Activated T-cell treated with anti-CD3 and anti-CD28 coated beads, Interleukin-2, amount 50 U/mL, for 4 hours (primary cell): ENCODE data around the gene RGS13. TPM values are rescaled to one million over a fixed set of nuclear protein-coding genes. Genes with fewer than 3 reads are reported as not detected.

Source experiments
- ATAC-seq, 2 donors: fragments of 200-7000 bp; cut with Tn5 transposase; one replicate each; pipeline ENCODE4 v1.10.0; 2021
- DNase-seq: peaks from one replicate; pipeline ENCODE4 v3.0.0-alpha.2; 2020
- H3K27me3 Mint-ChIP-seq: one replicate; pipeline ENCODE4 v1.8.0; 2021; ENCODE audit warnings: low read depth, mixed read lengths
- H3K36me3 Mint-ChIP-seq: one replicate; pipeline ENCODE4 v1.8.0; 2022; ENCODE audit warnings: mixed read lengths; ENCODE audit not compliant: insufficient read depth
- H3K4me1 Mint-ChIP-seq: one replicate; pipeline ENCODE4 v1.8.0; 2021; ENCODE audit warnings: low read depth, mixed read lengths
- H3K4me3 Mint-ChIP-seq: one replicate; pipeline ENCODE4 v1.8.0; 2021; ENCODE audit warnings: mild to moderate bottlenecking, moderate library complexity, mixed read lengths
- H3K9me3 Mint-ChIP-seq: one replicate; pipeline ENCODE4 v1.8.0; 2021; ENCODE audit warnings: mixed read lengths
- total RNA-seq, 3 donors: library from RNA; stranded (reverse); gene quantifications; one replicate each; pipeline ENCODE4 v1.2.1, GENCODE V29; 2021

The RGS13 gene
- total RNA-seq, 3 donors from 2014 or later: not detected

- H3K4me1 Mint-ChIP-seq: peaks cover 2% of the 10 kb centered on the region
- DNase-seq (no peak), ATAC-seq (no peak)
- peaks cover 6% of the 10 kb centered on the region for H3K27me3 Mint-ChIP-seq
- no peak overlapping the region for H3K4me3 Mint-ChIP-seq
- H3K9me3 Mint-ChIP-seq: no peaks in the 10 kb centered on the region
- no peaks in the 10 kb centered on the region for H3K36me3 Mint-ChIP-seq
Measured at GRCh38 chr1:192632641-192633532, 3.1 kb upstream of the RGS13 start.

GRCh38 chr1:192633533-192634253, 2.3 kb upstream of the RGS13 start:
- no peak for DNase-seq

GRCh38 chr1:192635041-192635440, 906 bp upstream of the RGS13 start:
- Mint-ChIP-seq H3K4me3 (no peak overlapping the region), H3K4me1 (peaks cover 12% of the 10 kb centered on the region), H3K27me3 (peaks cover 2% of the 10 kb centered on the region), H3K9me3 (no peaks in the 10 kb centered on the region), H3K36me3 (no peaks in the 10 kb centered on the region)
- DNase-seq (no peak), ATAC-seq (no peak)

More at GRCh38 chr1:192633533-192634253, 2.3 kb upstream of the RGS13 start:
- H3K36me3 Mint-ChIP-seq: no peaks in the 10 kb centered on the region
- no peaks in the 10 kb centered on the region for H3K9me3 Mint-ChIP-seq
- peaks cover 2% of the 10 kb centered on the region for H3K4me1 Mint-ChIP-seq
- no peak for ATAC-seq
- peaks cover 3% of the 10 kb centered on the region for H3K27me3 Mint-ChIP-seq
- no peak overlapping the region for H3K4me3 Mint-ChIP-seq

GRCh38 chr1:192639607-192640368, 3.8 kb downstream of the RGS13 start:
- H3K4me3 Mint-ChIP-seq: no peak overlapping the region
- H3K36me3 Mint-ChIP-seq: no peaks in the 10 kb centered on the region
- no peaks in the 10 kb centered on the region for H3K9me3 Mint-ChIP-seq
- H3K27me3 Mint-ChIP-seq: no peaks in the 10 kb centered on the region
- peaks cover 16% of the 10 kb centered on the region for H3K4me1 Mint-ChIP-seq
- no peak for DNase-seq
- peak; percentile 86 to 88 for ATAC-seq

- H3K4me1 Mint-ChIP-seq: no peaks in the 10 kb centered on the region
- H3K9me3 Mint-ChIP-seq: no peaks in the 10 kb centered on the region
- DNase-seq (no peak), ATAC-seq (no peak)
- no peak overlapping the region for H3K4me3 Mint-ChIP-seq
- H3K36me3 Mint-ChIP-seq: no peaks in the 10 kb centered on the region
- no peaks in the 10 kb centered on the region for H3K27me3 Mint-ChIP-seq
Measured at GRCh38 chr1:192652159-192652558, 16.2 kb downstream of the RGS13 start.

GRCh38 chr1:192654120-192654519, 18.2 kb downstream of the RGS13 start:
- H3K9me3 Mint-ChIP-seq: no peaks in the 10 kb centered on the region
- ATAC-seq (no peak), DNase-seq (no peak)
- H3K27me3 Mint-ChIP-seq: peaks cover 3% of the 10 kb centered on the region
- H3K36me3 Mint-ChIP-seq: no peaks in the 10 kb centered on the region
- H3K4me3 Mint-ChIP-seq: no peak overlapping the region
- no peaks in the 10 kb centered on the region for H3K4me1 Mint-ChIP-seq

GRCh38 chr1:192654591-192655251, 18.8 kb downstream of the RGS13 start:
- H3K9me3 Mint-ChIP-seq: no peaks in the 10 kb centered on the region
- ATAC-seq: peak; percentile 78 to 81

GRCh38 chr1:192657760-192658159, 21.8 kb downstream of the RGS13 start:
- no peaks in the 10 kb centered on the region for H3K36me3 Mint-ChIP-seq
- no peaks in the 10 kb centered on the region for H3K9me3 Mint-ChIP-seq
- peaks cover 3% of the 10 kb centered on the region for H3K27me3 Mint-ChIP-seq
- H3K4me1 Mint-ChIP-seq: no peaks in the 10 kb centered on the region
- no peak for DNase-seq
- no peak overlapping the region for H3K4me3 Mint-ChIP-seq
- ATAC-seq: no peak

More at GRCh38 chr1:192654591-192655251, 18.8 kb downstream of the RGS13 start:
- Mint-ChIP-seq H3K4me3 (no peak overlapping the region), H3K4me1 (no peaks in the 10 kb centered on the region), H3K36me3 (no peaks in the 10 kb centered on the region), H3K27me3 (peaks cover 3% of the 10 kb centered on the region)
- no peak for DNase-seq

GRCh38 chr1:192658255-192658654, 22.3 kb downstream of the RGS13 start:
- no peaks in the 10 kb centered on the region for H3K9me3 Mint-ChIP-seq
- ATAC-seq: no peak
- no peaks in the 10 kb centered on the region for H3K4me1 Mint-ChIP-seq

GRCh38 chr1:192660613-192661012, 24.7 kb downstream of the RGS13 start:
- H3K4me3 Mint-ChIP-seq: no peak overlapping the region
- H3K9me3 Mint-ChIP-seq: no peaks in the 10 kb centered on the region
- H3K36me3 Mint-ChIP-seq: no peaks in the 10 kb centered on the region
- H3K4me1 Mint-ChIP-seq: no peaks in the 10 kb centered on the region
- DNase-seq: no peak
- ATAC-seq: peak; percentile 51 to 70
- peaks cover 3% of the 10 kb centered on the region for H3K27me3 Mint-ChIP-seq

More at GRCh38 chr1:192658255-192658654, 22.3 kb downstream of the RGS13 start:
- DNase-seq: no peak
- H3K27me3 Mint-ChIP-seq: peaks cover 3% of the 10 kb centered on the region
- H3K4me3 Mint-ChIP-seq: no peak overlapping the region
- H3K36me3 Mint-ChIP-seq: no peaks in the 10 kb centered on the region

- Mint-ChIP-seq H3K4me3 (no peak overlapping the region), H3K4me1 (no peaks in the 10 kb centered on the region), H3K36me3 (peaks cover 1% of the 10 kb centered on the region), H3K9me3 (no peaks in the 10 kb centered on the region), H3K27me3 (peaks cover 9% of the 10 kb centered on the region)
- ATAC-seq (no peak), DNase-seq (no peak)
Measured at GRCh38 chr1:192668409-192668983, 32.5 kb downstream of the RGS13 start.

- DNase-seq (no peak), ATAC-seq (no peak)
- Mint-ChIP-seq H3K9me3 (no peaks in the 10 kb centered on the region), H3K4me3 (no peak overlapping the region), H3K36me3 (peaks cover 1% of the 10 kb centered on the region), H3K4me1 (no peaks in the 10 kb centered on the region), H3K27me3 (peaks cover 9% of the 10 kb centered on the region)
Measured at GRCh38 chr1:192669174-192669573, 33.2 kb downstream of the RGS13 start.

GRCh38 chr1:192675716-192676115, 39.8 kb downstream of the RGS13 start:
- Mint-ChIP-seq H3K4me3 (no peak overlapping the region), H3K9me3 (no peaks in the 10 kb centered on the region), H3K27me3 (peaks cover 7% of the 10 kb centered on the region), H3K36me3 (no peaks in the 10 kb centered on the region), H3K4me1 (no peaks in the 10 kb centered on the region)
- no peak for DNase-seq
- ATAC-seq: no peak
